Endothelial cell of hepatic sinusoid (primary cell): ENCODE measurements around the gene NDUFA1.
"Not testable (repeated sequence)": the region's sequence is repeated elsewhere in the genome, so short reads cannot be mapped to it uniquely, and the experiment has no call there.

Experiments
- in situ Hi-C: cut with HindIII; loops from 2 replicates; pipeline ENCODE4 v1.10.0; 2017; ENCODE audit warnings: low sequenced_read_pairs

The NDUFA1 gene

DNA sequence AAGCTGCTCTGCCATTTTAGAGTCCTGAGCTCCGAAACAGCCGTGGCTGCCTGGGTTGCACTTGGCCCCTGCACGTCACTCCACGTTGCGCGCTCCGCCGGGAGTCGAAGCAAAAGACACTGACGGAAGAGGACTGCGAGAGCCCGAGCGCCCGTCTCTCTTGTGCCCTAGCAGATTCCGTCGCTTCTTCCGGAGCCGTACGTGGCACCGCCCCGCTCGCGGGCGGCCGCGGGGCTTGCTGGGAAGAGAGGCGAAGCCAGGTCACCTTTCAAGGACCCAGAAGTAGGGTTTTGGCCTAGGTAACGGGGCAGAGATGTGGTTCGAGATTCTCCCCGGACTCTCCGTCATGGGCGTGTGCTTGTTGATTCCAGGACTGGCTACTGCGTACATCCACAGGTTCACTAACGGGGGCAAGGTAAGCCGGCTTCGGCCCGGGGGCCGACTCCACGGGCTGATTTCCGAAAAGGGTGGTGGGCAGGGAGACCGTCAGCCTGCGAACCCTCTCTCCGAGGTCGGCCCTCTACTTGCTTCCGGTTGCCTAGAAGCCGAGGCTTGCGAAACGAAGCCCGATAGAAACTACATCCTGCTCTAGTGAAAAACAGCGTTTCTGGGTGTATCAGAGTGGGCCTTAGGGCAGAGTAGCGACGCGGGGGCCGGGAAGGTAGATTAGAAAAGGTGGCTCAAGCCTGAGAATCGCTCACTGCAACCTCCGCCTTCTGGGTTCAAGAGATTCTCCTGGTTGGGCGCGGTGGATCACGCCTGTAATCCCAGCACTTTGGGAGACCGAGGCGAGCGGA is at the start of gene NDUFA1, which contains the start of gene RNF113A:
TSS of gene NDUFA1 (plus strand) at position 234 of the 797 bp plus-strand sequence. CDS start at position 314, 80 bp downstream.
TSS of gene RNF113A (minus strand) at position 135 of the 797 bp plus-strand sequence. CDS start at position 15, 120 bp downstream.
- in situ Hi-C loops: no loop called here

DNA sequence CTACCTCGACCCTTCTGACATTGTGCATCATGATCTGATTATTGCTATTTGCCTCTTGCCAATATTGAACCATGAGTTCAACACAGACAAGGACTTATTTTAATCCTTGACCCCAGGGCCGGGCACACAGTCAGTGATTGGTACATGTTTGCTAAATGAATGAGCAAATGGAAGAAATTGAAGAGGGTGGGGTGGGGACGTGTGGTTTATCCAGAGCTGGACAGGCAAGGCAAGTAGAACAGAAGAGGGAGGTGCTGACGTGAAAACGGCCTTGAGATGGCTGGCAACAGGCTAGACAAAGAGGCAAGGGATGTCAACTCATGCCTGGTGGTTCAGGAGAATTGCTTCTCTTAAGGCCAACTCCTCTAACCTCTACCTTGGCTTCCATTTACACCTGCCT is 47.4 kb upstream of the NDUFA1 start:
- in situ Hi-C loops: not testable (repeated sequence)

DNA sequence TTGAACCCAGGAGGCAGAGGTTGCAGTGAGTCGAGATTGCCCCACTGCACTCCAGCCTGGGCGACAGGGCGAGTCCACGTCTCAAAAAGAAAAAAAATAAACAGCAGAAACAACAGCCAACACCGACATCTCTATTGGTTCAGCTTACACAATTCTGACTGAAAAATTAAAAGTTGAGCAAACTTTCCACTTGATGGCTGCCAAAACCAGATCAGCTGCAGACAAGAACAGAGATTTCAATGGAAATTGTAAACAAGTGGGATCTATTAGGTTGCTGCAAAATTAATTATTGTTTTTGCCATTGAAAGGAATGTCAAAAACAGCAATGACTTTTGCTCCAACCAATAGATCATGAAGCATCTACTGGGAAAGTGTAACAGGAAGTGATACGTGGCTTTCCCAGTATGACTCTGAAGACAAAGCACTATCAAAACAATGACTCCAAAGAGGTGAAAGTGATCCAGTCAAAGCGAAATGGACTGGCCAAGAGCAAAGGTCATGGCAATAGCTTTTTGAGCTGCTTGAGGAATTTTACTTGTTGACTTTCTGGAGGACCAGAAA is 45.2 kb upstream of the NDUFA1 start:
- in situ Hi-C loops: no loop called here

DNA sequence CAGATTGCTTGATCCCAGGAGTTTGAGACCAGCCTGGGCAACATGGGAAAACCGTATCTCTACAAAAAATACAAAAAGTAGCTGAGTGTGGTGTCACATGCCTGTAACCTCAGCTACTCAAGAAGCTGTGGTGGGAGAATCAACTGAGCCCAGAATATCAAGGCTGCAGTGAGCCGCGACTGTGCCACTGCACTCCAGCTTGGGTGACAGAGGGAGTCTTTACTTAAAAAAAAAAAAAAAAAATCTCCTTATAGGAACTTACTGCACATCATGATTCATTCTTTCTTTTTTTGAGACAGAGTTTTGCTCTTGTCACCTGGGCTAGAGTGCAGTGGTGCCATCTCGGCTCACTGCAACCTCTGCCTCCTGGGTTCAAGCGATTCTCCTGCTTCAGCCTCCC is 43.2 kb upstream of the NDUFA1 start:
- in situ Hi-C loops: no loop called here

DNA sequence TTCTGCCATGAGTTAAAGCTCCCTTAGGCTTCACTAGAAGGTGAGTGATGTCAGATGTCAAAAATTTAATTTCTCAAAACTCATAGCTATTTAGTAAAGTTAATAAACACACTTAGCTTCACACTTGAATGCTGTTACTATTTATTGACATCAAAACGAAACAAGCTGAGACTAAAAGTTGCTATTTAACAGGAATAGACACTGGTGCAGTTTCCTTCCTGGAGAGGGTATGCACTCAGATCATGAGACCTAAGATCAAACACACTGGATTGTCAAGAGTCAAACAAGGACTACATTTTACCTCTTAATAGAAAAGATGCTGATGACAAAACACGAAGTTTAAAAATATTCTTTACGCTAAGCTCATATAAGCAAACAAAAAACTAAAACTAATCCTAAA is 37.7 kb upstream of the NDUFA1 start:
- in situ Hi-C loops: no loop called here

DNA sequence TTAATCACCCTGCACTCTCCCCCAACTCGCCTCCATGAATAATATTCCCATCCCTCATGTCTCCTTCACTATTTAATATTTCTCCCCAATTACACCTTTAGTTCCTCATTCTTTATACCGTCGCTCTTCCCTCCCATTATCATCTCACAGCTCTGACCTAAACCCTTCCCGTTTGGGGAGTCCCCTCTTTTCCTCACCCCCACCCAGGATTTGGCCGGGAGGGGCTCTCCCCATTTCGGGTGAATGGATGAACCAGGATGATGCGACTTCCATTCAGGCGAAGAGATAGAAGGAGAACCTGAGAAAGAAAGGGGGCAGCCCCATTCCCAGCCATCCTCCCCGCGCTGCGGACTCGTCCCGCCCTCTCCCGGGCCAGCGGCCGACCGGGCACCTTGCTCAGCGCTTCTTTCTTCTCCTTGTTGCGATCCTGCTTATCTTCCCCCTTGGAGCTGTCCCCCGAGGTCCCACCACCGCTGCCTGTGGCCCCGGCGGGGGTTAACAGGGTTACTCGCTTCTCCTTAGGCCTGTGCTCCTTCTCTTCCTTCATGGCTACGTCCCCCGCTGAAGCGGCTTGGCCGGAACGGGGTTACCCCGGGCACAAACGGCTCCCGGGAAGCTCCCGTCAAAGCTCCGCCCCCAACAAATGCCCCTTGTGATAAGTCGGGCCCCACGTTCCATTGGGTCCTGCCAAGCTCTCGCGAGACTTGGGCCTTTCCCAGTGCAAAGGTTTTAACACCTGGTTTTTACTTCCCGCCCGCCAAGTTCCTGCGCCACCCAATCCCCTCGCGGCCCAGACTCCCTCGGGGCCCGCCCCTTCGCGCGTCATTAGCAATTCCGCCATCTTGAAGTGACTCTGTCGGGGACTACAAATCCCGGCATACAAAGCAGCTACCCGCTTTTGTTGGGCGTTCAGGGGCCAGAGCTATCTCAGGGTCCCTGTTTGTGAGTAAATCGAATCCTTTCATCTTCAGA is 19.0 kb upstream of the NDUFA1 start, which contains the start of gene UPF3B:
TSS of gene UPF3B (minus strand) at position 582 of the 972 bp plus-strand sequence. CDS start at position 547, 35 bp downstream.
- in situ Hi-C loops: no loop called here

DNA sequence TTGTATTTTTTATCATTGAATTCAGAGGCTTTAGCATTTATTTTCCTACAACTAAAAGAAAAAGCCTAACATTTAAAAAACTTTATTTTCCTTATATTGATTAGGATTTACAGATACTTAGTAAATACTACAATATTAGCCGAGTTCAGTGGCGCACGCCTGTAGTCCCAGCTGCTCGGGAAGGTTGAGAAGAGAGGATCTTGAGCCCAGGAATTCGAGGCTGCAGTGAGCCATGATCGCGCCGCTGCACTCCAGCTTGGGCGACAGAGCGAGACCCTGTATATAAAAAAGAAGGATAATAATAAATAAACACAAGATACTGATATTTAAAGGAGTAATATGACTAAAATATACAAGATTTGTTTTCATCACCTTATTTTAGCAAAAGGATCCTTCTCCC is 18.2 kb upstream of the NDUFA1 start:
- in situ Hi-C loops: no loop called here

DNA sequence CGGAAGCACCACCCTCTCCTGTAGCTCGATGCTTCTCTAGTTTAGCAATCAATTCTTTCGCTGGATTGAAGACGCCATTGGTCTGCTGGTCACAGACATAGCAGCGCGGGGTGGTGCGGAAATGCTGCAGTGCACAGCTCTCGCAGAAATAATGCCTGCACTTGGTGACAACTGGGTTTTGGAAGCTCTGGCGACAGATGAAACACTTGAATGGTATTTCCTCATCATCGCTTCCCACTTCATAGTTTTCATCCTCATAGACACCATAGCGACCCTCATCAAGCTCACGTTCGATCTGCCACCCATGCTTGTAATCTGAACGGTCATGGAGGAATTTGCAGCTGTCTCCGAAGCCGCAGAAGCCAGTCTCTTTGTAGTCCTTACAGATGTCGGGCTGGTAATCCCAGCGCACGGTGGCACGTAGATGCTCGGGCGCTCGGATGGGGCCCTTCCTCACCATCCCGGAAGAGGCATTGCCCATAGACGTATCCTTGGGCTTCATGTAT is 953 bp upstream of the NDUFA1 start:
- in situ Hi-C loops: no loop called here

DNA sequence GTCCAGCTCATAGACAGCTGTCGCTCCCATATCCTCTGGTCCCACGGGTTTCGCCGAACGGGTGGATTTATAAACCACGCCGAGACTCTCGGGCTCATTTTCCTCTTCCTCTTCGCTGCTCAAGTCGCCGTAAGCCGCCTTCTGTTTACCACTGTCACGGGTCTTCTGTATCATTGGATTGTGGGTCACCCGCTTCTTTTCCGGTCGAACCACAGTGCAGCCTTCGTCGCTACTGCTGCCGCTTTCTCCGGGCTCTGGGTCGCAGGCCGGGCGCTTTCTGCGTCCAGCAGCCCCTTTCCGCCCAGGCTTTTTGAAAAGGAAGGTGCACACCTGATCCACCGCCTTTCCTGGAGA is 410 bp upstream of the NDUFA1 start:
- in situ Hi-C loops: no loop called here

DNA sequence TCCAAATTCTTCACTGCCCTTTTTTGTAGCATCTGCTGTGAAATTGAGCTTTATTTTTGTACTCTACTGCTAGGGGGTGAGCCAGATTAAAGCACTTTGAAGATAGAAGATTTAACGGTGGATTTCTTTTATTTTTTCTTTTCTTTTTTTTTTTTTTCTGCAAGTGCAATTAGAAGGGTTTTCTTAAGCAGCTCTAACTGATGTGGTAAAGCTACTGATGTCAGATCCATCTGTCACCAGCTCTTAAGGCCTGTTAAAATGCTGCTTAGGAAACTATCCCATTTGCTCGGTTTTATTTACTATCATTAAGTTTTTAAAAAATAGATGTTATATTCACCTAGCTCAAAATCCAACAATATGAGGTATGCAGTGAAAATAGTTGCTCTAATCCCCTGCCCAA is 7.1 kb downstream of the NDUFA1 start:
- in situ Hi-C loops: no loop called here

DNA sequence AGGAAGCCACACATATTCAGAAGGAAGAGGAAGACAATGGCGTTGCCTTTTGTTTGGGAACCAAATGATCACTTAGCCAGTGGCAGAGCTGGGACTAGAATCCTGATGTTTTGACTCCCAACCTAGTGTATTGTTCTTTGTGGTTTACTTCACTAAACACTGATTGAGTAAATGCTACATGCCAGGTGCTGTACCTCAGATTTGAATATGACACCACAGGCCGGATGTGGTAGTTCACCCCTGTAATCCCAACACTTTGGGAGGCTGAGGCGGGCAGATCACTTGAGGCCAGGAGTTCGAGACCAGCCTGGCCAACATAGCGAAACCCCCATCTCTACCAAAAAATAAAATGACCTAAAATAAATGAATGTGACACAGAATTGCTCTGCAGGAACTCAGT is 8.4 kb downstream of the NDUFA1 start:
- in situ Hi-C loops: no loop called here

DNA sequence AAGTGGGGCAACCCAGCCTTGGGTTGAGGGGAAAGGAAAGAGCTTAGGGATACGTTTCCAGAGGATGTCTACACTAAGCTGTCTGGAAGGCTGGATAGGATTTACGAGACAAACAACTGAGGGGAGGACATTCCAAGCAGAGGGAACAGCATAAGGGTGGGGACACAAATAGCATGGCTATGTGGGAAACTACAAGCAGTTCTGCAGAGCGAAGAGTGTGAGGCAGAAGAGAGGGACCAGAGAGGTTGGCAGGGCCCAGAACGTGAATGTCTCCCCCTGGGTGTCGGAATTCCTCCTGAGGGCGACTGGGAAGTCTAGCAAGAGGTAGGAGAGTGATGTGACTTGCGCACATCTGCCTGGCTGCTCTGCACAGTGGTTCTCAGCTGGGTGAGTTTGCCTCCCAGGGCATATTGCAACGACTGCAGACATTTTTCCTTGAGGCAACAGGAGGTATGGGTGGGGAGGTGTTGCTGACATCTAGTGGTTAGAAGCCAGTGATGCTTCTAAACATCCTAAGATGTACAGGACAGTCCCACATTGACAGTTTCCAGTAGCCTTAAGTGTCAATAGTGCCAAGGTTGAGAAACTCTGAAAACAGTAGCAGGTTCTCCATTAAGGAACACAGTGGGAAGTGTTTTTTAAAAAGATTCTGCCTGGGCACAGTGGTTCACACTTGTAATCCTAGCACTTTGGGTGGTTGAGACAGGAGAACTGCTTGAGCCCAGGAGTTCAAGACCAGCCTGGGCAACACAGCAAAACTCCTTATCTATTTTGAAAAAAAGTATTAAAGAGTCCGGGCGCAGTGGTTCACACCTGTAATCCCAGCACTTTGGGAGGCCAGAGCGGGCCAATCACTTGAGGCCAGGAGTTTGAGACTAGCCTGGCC is 9.2 kb downstream of the NDUFA1 start:
- in situ Hi-C loops: no loop called here

DNA sequence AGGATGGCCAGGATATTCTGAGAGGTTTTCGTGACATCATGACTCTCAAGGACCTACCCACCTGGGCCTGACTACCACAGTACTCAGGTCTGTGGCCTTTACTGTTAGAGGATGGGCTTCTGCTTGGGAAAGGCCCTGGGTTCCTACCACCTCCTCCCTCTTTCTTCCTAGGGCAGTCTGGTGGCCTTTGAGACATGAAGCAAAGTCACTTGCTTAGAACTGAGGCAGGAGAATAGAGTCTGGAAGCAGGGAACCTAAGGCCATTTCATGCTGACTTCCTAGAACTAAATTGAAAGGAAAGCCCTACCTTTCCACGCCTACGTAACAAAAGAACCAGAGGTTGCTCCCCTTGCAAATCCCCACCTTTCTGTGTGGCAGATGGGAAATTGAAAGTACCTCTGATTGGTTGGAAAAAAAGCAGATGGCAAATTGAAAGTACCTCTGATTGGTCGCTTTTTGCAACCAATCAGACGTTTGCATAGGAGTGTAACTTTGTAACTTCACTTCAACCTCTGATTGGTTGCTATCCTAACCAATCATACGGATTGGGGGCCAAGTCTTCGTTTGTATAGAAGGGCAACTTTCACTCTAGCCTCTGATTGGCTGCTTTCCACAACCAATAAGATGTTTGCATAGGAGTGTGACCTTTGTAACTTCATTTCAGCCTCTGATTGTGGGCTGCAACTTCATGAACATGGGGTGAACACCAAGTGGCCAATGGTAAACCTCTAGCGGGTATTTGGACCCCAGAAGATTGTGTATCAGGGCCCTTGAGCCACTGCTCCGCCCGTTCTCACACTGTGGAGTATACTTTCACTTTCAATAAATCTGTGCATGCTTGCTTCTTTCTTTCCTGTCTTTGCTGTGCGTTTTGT is 14.2 kb downstream of the NDUFA1 start:
- in situ Hi-C loops: no loop called here

DNA sequence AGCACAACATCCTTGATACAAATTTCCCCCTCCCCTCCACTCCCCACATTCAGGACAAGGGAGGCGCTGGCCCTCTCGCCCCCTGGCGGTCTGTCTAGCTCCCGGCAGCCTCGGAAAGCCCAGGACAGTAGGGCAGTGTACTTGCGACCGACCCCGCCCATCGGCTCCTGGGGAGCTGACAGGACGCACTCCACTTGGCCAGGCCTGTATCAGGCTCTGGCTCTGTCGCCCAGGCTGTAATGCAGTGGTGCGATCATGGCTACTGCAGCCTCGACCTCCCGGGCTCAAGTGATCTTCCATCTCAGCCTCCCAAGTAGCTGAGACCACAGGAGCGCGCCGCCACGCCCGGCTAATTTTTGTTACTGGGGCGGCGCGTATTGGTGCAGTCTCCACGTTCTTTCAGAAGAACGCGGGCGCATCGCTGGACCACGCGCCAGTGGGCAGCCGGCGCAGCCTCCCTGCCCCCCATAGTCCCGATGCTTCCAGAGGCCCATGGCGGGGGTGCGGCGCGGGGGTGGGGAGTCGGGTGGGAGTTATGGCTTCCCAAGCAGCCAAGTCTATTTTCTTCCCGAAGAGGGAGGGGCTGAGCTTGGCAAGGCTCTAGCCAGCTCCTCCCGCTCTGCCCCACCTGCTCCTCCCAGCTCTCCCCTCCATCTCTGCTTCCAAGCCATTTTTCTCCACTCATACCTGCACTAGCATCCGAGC is 16.2 kb downstream of the NDUFA1 start:
- in situ Hi-C loops: no loop called here

DNA sequence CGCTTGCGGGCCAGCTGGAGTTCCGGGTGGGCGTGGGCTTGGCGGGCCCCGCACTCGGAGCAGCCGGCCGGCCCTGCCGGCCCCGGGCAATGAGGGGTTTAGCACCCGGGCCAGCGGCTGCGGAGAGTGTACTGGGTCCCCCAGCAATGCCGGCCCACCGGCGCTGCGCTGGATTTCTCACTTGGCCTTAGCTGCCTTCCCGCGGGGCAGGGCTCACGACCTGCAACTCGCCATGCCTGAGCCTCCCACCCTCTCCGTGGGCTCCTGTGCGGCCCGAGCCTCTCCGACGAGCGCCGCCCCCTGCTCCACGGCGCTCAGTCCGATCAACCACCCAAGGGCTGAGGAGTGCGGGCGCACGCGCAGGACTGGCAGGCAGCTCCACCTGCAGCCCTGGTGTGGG is 19.0 kb downstream of the NDUFA1 start:
- in situ Hi-C loops: not testable (repeated sequence)

DNA sequence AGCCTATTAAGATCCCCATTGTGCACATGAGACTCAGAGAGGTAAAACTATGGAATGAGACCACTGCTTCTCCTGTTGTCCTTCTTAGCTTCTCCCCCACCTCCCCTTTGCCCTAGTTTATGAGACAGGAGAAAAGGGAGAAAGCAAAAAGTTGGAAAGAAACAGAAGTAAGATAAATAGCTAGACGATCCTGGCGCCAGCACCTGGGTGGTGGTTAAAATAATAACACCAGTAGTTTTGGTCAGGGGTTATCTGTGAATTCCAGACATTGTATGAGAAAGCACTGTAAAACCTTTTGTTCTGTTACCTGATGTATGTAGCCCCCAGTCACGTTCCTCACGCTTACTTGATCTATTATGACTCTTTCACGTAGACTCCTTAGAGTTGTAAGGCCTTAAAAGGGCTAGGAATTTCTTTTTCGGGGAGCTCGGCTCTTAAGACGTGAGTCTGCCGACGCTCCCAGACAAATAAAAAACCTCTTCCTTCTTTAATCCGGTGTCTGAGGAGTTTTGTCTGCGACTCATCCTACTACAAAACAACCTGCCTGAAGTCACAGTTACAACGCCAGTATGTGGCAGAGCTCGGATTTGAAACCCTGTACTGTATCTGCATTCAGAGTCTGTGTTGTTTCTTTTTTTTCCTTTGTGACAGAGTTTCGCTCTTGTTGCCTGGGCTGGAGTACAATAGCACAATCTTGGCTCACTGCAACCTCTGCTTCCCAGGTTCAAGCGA is 20.5 kb downstream of the NDUFA1 start:
- in situ Hi-C loops: not testable (repeated sequence)

DNA sequence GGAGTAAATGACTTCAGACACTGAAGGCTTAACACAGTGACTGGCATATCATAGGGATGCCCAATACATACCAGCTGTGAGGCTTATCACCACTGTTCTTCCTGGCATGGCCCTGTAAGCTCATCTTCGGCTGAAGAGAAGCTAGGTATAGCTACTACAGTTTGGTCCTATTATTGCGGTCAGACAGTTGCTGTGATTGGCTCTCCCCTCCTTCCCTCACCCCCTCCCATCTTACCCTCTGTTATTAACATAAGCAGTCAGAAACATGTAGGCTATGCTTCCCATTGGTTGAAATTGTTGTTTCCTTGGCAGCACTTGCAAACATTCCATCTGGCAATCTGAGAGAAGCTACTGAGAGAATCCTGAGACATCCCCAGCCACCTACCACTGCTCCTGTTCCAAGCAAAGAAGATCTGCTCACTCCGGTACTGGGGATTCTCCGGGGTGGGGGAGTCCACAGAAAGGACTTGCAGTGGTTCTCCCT is 24.3 kb downstream of the NDUFA1 start, which contains the start of gene AKAP14:
TSS of gene AKAP14 (plus strand) at position 51 of the 484 bp plus-strand sequence. CDS start 7,331 bp downstream, outside the sequence.
- in situ Hi-C loops: no loop called here

DNA sequence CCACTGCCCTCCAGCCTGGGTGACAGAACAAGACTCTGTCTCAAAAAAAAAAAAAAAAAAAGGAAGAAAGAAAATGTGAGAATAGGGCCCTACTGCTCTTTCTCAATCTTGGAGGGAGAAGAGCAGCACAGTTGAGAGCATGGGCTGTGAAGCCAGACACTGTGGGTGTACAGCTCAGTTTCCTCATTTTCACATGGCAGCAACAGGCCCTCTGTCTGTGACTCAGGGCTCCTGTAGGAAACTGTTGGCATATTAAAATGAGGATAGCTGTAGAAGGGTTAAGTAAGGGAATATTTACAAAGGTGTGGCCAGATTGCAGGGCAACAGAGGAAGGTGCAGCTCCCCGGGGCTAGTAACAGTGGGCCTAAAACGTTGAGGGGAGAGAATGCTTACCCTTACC is 27.5 kb downstream of the NDUFA1 start:
- in situ Hi-C loops: no loop called here
